SU-DHL-6 (cell line): ENCODE results near the gene LCOR.

Experiments used
- H2AFZ ChIP-seq: fragments of 200-600 bp; sonication (generic); 2 replicates; pipeline ENCODE4 v1.6.1; 2014; ENCODE audit warnings: low read depth, mild to moderate bottlenecking, moderate library complexity, mixed read lengths, antibody characterized with exemption, low read length; ENCODE audit not compliant: severe bottlenecking
- H3F3A ChIP-seq: fragments of 200-600 bp; shearing (Covaris generic); 2 replicates; pipeline ENCODE4 v1.6.0; 2016; ENCODE audit warnings: antibody characterized with exemption, mild to moderate bottlenecking; ENCODE audit not compliant: insufficient read depth
- H3K27ac ChIP-seq: fragments of 200-600 bp; sonication (generic); 2 replicates; pipeline ENCODE4 v1.5.1; 2016; ENCODE audit warnings: low read depth, mild to moderate bottlenecking, low read length, moderate library complexity, mixed read lengths
- H3K27me3 ChIP-seq: fragments of 200-600 bp; sonication (generic), shearing (Covaris generic); 2 replicates; pipeline ENCODE4 v1.6.0; 2014; ENCODE audit warnings: mild to moderate bottlenecking, low read length
- H3K36me3 ChIP-seq: fragments of 200-600 bp; sonication (generic); 2 replicates; pipeline ENCODE4 v1.6.1; 2014; ENCODE audit warnings: mild to moderate bottlenecking, low read length, mixed read lengths
- H3K4me2 ChIP-seq: fragments of 300-600, 200-600 bp; shearing (Covaris generic), sonication (generic); 2 replicates; pipeline ENCODE4 v1.6.0; 2014; ENCODE audit warnings: low read length, low read depth, mild to moderate bottlenecking; ENCODE audit not compliant: poor library complexity, severe bottlenecking
- H3K4me3 ChIP-seq: fragments of 200-600 bp; sonication (generic); 2 replicates; pipeline ENCODE4 v1.5.1; 2014; ENCODE audit warnings: antibody characterized with exemption, low read length, mild to moderate bottlenecking, mixed read lengths; ENCODE audit not compliant: insufficient read depth, poor library complexity, severe bottlenecking
- H3K79me2 ChIP-seq: fragments of 200-600 bp; sonication (generic); 2 replicates; pipeline ENCODE4 v1.6.1; 2014; ENCODE audit warnings: mild to moderate bottlenecking, low read length, moderate library complexity; ENCODE audit not compliant: insufficient read depth
- H3K9ac ChIP-seq: fragments of 200-600 bp; sonication (generic); 2 replicates; pipeline ENCODE4 v1.7.0; 2014; ENCODE audit warnings: mild to moderate bottlenecking, low read length
- H3K9me2 ChIP-seq: fragments of 200-600 bp; sonication (generic); replicated peaks from 2 replicates; pipeline ENCODE4 v1.6.1; 2014; ENCODE audit warnings: low read length; ENCODE audit not compliant: insufficient read depth
- H3K9me3 ChIP-seq: fragments of 200-600 bp; sonication (generic); 2 replicates; pipeline ENCODE4 v1.6.1; 2014; ENCODE audit warnings: low read length, mixed read lengths; ENCODE audit not compliant: insufficient read depth
- H4K20me1 ChIP-seq: fragments of 200-600 bp; sonication (generic); 2 replicates; pipeline ENCODE4 v1.6.1; 2014; ENCODE audit warnings: low read depth, mild to moderate bottlenecking, antibody characterized with exemption, low read length, moderate library complexity, mixed read lengths
- CTCF ChIP-seq: fragments of 200-600 bp; sonication (generic); IDR thresholded peaks from one replicate; pipeline ENCODE4 v1.5.1; 2017; ENCODE audit warnings: antibody characterized with exemption, mild to moderate bottlenecking, low read length, moderate library complexity; ENCODE audit not compliant: insufficient read depth, poor library complexity, severe bottlenecking
- EZH2phosphoT487 ChIP-seq: fragments of 200-600 bp; sonication (generic), shearing (Covaris generic); conservative IDR thresholded peaks from 2 replicates; pipeline ENCODE4 v1.6.1; 2018; ENCODE audit warnings: mild to moderate bottlenecking, antibody characterized with exemption, low read length, moderate library complexity, mixed read lengths

The LCOR gene

GRCh38 chr10:96913906-96914305 lies 81.8 kb downstream of the LCOR start:
- no peak overlapping the region for H3K4me2 ChIP-seq
- no peaks in the 10 kb centered on the region for H3K9me2 ChIP-seq
- no peak overlapping the region for H3K4me3 ChIP-seq
- no peaks in the 10 kb centered on the region for H4K20me1 ChIP-seq
- H3K9ac ChIP-seq: no peak overlapping the region
- TF ChIP-seq CTCF: no peak
- TF ChIP-seq EZH2phosphoT487: no peak
- 0 out of 2 replicates have a peak, but pooled peaks cover 3% of the 10 kb centered on the region for H3K36me3 ChIP-seq
- peaks cover 10% of the 10 kb centered on the region for H3F3A ChIP-seq
- peaks cover 25% of the 10 kb centered on the region for H3K79me2 ChIP-seq
- H2AFZ ChIP-seq: no peak overlapping the region
- H3K9me3 ChIP-seq: no peaks in the 10 kb centered on the region
- H3K27me3 ChIP-seq: no peaks in the 10 kb centered on the region
- H3K27ac ChIP-seq: no peak overlapping the region

- 0 out of 2 replicates have a peak, but pooled peaks cover 3% of the 10 kb centered on the region for H3K36me3 ChIP-seq
- no peak overlapping the region for H3K4me2 ChIP-seq
- no peak overlapping the region for H3K27ac ChIP-seq
- H4K20me1 ChIP-seq: no peaks in the 10 kb centered on the region
- no peak overlapping the region for H2AFZ ChIP-seq
- H3K4me3 ChIP-seq: no peak overlapping the region
- H3K79me2 ChIP-seq: peaks cover 37% of the 10 kb centered on the region
- peaks cover 11% of the 10 kb centered on the region for H3F3A ChIP-seq
- no peaks in the 10 kb centered on the region for H3K27me3 ChIP-seq
- TF ChIP-seq EZH2phosphoT487 (no peak), CTCF (no peak)
- H3K9me2 ChIP-seq: no peaks in the 10 kb centered on the region
- H3K9me3 ChIP-seq: no peaks in the 10 kb centered on the region
- H3K9ac ChIP-seq: no peak overlapping the region
Measured at GRCh38 chr10:96917628-96918027, 85.5 kb downstream of the LCOR start.

- no peaks in the 10 kb centered on the region for H3K27me3 ChIP-seq
- H3K9ac ChIP-seq: no peak overlapping the region
- H3K9me2 ChIP-seq: no peaks in the 10 kb centered on the region
- TF ChIP-seq CTCF: no peak
- TF ChIP-seq EZH2phosphoT487: no peak
- peaks cover 11% of the 10 kb centered on the region for H3F3A ChIP-seq
- 0 out of 2 replicates have a peak, but pooled peaks cover 3% of the 10 kb centered on the region for H3K36me3 ChIP-seq
- no peak overlapping the region for H3K27ac ChIP-seq
- no peak overlapping the region for H3K4me3 ChIP-seq
- H3K4me2 ChIP-seq: no peak overlapping the region
- no peaks in the 10 kb centered on the region for H4K20me1 ChIP-seq
- H3K9me3 ChIP-seq: no peaks in the 10 kb centered on the region
- no peak overlapping the region for H2AFZ ChIP-seq
- H3K79me2 ChIP-seq: peaks cover 45% of the 10 kb centered on the region
Measured at GRCh38 chr10:96918214-96919002, 86.3 kb downstream of the LCOR start.
